Gastroesophageal sphincter (tissue), 4 donors: ENCODE measurements around the gene RAB36. TPM values are rescaled to one million over a fixed set of nuclear protein-coding genes. Genes with fewer than 3 reads are reported as not detected.

Experiments used
- ATAC-seq: fragments of 150-250 bp; one replicate; pipeline ENCODE4 v1.9.1; 2016; ENCODE audit warnings: mild to moderate bottlenecking, moderate library complexity
- H3K27ac ChIP-seq, 4 donors: fragments of 200-600 bp; sonication (generic) in 3 of 4; 1 replicate in 3 of 4; 2 replicates in 1 of 4; pipeline ENCODE4 v1.5.1; 2016 to 2019
- H3K27me3 ChIP-seq: fragments of 200-600 bp; sonication (generic); one replicate; pipeline ENCODE4 v1.5.1; 2019
- H3K36me3 ChIP-seq, 2 donors: fragments of 200-600 bp; sonication (generic); one replicate each; pipeline ENCODE4 v1.5.1; 2019; ENCODE audit warnings: control low read depth in 1 of 2
- H3K4me1 ChIP-seq, 3 donors: fragments of 200-600 bp; sonication (generic); 1 replicate in 2 of 3; 2 replicates in 1 of 3; pipeline ENCODE4 v1.5.1; 2016 to 2019; ENCODE audit warnings: control low read depth in 2 of 3
- H3K4me3 ChIP-seq, 2 donors: fragments of 200-600 bp; sonication (generic); one replicate each; pipeline ENCODE4 v1.5.1; 2019; ENCODE audit warnings: mild to moderate bottlenecking in 1 of 2, moderate library complexity in 1 of 2
- H3K9me3 ChIP-seq, 3 donors: fragments of 200-600 bp; sonication (generic); one replicate each; pipeline ENCODE4 v1.5.1; 2017 to 2019; ENCODE audit warnings: control low read depth in 2 of 3
- EP300 ChIP-seq: sonication (generic); formaldehyde crosslinking; IDR thresholded peaks from one replicate; pipeline ENCODE4 v1.6.1; 2017; ENCODE audit warnings: antibody characterized with exemption, mild to moderate bottlenecking
- POLR2A ChIP-seq, 2 donors: fragments of 450-650 bp; IDR thresholded peaks; one replicate each; pipeline ENCODE4 v1.6.1; 2017; ENCODE audit warnings: antibody characterized with exemption in 2 of 2, mild to moderate bottlenecking in 2 of 2, moderate library complexity in 1 of 2
- POLR2AphosphoS5 ChIP-seq: sonication (generic); formaldehyde crosslinking; IDR thresholded peaks from one replicate; pipeline ENCODE4 v1.6.1; 2017; ENCODE audit warnings: antibody characterized with exemption
- WGBS, 2 donors: methylation state at CpG; one replicate each; pipeline ENCODE4 v1.1.5; 2018; ENCODE audit warnings: low coverage in 1 of 2; 5-methylcytosine and 5-hydroxymethylcytosine counted together
- total RNA-seq, 4 donors: library from RNA; depleted of rRNA; stranded (reverse); fragments of >200 nt; gene quantifications; one replicate each; pipeline ENCODE4 v1.1.0, GENCODE V29; 2016
- TF ChIP-seq, protein P1 (sequence below), 4 experiments: fragments of 200-600 bp in 2 of 4; fragments of 450-650 bp in 2 of 4; sonication (generic) in 1 of 4; IDR thresholded peaks; one replicate each; pipeline ENCODE4 v1.5.1; 2017 to 2019; ENCODE audit warnings: antibody characterized with exemption in 4 of 4, mild to moderate bottlenecking in 2 of 4, moderate library complexity in 2 of 4

The RAB36 gene
- total RNA-seq, 4 donors from 2014 or later = 3.9 to 12.2 (median 6.7) TPM

DNA sequence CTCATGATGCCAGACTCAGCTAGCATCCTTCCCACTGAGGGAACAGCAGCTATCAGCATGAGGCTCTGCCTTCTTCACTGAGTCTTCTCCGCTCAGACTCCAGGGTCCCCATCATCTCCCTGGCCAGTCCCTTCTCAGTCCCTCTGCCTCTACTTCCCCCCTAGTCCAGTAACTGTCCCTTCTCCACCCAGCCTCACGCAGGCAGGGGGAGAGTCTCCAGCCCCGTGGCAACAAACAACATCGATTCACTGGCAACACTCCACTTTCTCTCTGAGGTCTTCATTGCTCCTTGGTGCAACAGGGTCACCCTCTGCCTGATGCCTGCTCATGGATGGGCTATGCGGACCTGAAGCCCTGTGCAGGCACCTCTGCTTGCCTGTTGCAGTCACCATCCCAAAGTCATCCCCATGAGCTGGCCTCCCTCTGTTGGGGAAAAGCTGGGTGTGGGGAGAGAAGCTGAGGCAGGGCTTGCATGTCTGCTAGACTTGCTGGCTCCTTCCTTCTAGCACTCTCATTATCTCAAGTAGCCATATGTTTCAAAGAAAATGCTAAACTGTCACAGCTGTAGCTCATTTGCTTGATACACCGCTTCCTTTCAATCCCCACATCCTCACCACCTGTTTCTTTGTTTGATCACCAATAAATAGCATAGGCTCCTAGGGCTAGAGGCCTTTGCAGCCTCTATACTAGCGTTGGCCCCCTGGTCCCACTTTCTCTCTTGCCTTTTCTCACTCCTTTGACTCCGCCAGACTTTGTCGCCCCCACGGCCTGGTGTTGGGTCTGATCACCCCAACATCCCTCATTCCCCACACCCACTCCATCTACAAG is 30.8 kb downstream of the RAB36 start:
- Histone ChIP-seq H3K27ac (no peak overlapping the region), H3K4me1 (peaks cover 0 to 30% (median 16%) of the 10 kb centered on the region in 3 donors), H3K9me3 (peaks cover 0 to 9% (median 0%) of the 10 kb centered on the region in 3 donors), H3K4me3 (no peak overlapping the region), H3K36me3 (no peaks in the 10 kb centered on the region), H3K27me3 (no peaks in the 10 kb centered on the region)
- no peak for ATAC-seq
- WGBS, 2 donors = 96 to 98% methylated on average over 5 to 6 of the region's 10 CpGs
- TF ChIP-seq EP300 = no peak
- no peak for TF ChIP-seq POLR2AphosphoS5
- TF ChIP-seq POLR2A (IDR thresholded peaks at IDR 0.05) = no peak
- TF ChIP-seq, protein P1, sequence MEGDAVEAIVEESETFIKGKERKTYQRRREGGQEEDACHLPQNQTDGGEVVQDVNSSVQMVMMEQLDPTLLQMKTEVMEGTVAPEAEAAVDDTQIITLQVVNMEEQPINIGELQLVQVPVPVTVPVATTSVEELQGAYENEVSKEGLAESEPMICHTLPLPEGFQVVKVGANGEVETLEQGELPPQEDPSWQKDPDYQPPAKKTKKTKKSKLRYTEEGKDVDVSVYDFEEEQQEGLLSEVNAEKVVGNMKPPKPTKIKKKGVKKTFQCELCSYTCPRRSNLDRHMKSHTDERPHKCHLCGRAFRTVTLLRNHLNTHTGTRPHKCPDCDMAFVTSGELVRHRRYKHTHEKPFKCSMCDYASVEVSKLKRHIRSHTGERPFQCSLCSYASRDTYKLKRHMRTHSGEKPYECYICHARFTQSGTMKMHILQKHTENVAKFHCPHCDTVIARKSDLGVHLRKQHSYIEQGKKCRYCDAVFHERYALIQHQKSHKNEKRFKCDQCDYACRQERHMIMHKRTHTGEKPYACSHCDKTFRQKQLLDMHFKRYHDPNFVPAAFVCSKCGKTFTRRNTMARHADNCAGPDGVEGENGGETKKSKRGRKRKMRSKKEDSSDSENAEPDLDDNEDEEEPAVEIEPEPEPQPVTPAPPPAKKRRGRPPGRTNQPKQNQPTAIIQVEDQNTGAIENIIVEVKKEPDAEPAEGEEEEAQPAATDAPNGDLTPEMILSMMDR (IDR thresholded peaks at IDR 0.05) = no peak

DNA sequence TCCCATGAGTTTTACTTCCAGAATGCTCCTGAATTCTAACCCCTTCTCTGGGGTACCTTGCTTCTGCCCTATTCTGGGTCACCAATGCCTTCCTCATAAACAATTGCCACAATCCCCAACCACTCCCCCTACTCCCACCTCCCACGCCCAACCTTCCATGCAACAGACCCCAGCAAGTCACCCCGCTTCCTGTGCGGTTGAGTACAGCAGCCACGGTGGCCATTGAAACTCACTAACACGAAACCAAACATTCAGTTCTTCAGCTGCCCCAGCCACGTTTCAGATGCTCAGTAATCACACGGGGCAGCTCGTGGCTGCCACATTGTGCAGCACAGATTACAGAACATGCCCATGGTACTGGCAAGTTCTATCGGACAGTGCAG is 31.4 kb downstream of the RAB36 start:
- Histone ChIP-seq H3K27me3 (no peaks in the 10 kb centered on the region), H3K27ac (no peak overlapping the region), H3K4me3 (no peak overlapping the region), H3K36me3 (peaks cover 0 to 3% of the 10 kb centered on the region in 2 donors), H3K9me3 (peaks cover 0 to 9% (median 0%) of the 10 kb centered on the region in 3 donors), H3K4me1 (peaks cover 0 to 35% (median 20%) of the 10 kb centered on the region in 3 donors)
- no peak for ATAC-seq
- 100% methylated on average over 1 of the region's 9 CpGs; no CpG with 5 or more reads in 1 of the 2 donors for WGBS, 2 donors
- TF ChIP-seq POLR2A (IDR thresholded peaks at IDR 0.05) (no peak), POLR2AphosphoS5 (no peak), EP300 (no peak)
- TF ChIP-seq, protein P1 (IDR thresholded peaks at IDR 0.05) = no peak

DNA sequence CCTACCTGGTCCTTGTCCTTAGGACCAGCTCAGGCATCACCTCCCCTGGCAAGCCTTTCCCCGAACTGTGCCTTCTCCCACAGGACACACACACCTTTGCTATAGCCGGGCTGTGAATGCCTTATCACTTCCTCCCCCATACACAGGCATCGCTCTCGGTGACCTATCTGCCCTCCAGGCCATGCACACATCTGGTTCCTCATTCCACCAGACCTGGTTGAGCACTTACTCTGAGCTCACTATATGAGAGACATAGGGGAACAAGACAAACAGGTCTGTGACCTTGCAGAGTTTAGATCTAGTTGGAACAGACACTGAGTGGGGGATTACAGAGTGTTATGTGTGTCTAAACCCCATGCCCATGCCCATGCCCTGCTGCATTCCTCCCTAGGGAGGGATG is 31.9 kb downstream of the RAB36 start:
- Histone ChIP-seq H3K4me3 (no peak overlapping the region), H3K27me3 (no peaks in the 10 kb centered on the region), H3K36me3 (peaks cover 0 to 8% of the 10 kb centered on the region in 2 donors), H3K4me1 (peaks cover 0 to 41% (median 26%) of the 10 kb centered on the region in 3 donors), H3K27ac (no peak overlapping the region), H3K9me3 (peaks cover 0 to 9% (median 0%) of the 10 kb centered on the region in 3 donors)
- WGBS, 2 donors = 89% methylated on average over 4 of the region's 4 CpGs; no CpG with 5 or more reads in 1 of the 2 donors
- TF ChIP-seq POLR2A (IDR thresholded peaks at IDR 0.05) (no peak), POLR2AphosphoS5 (no peak), EP300 (no peak)
- TF ChIP-seq, protein P1 (IDR thresholded peaks at IDR 0.05) = no peak
- no peak for ATAC-seq

DNA sequence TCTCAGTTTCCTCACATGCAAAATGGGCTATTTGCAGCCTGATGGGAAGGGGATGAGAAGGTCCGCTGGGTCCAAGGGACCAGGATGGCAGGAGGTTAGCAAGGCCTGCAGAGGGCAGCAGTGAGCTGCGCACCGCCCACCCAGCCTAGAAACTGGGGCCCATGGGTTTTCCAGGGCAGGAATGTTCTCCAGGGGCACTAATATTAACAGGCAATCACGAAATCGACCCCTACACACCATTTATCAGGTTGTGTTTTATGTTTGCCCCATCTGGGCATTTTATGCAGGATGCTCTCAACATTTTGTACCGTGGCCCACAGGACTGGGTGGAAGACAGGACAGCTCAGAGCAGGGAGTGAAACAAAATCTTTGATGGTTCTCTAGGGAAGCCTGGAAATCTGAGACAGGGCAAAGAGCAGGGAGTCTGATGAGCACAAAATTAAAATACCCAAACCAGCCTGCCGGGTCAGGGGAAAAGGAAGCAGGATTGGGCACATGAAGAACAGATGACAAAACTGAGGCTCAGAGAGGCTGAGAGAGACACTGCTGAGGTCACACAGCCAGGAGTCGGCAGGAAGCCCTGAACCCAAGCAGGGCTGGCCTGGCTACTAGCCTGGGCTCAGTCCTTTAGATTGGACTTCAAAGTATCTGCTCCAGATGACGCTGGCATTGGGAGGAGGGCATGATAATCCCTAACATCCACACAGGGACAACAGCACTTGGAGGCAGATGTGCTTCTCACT is 33.4 kb downstream of the RAB36 start:
- Histone ChIP-seq H3K27ac (peak overlapping the region; percentile 6 to 91 (median 86)), H3K4me1 (peaks cover 0 to 56% (median 37%) of the 10 kb centered on the region in 3 donors), H3K9me3 (peaks cover 0 to 9% (median 0%) of the 10 kb centered on the region in 3 donors), H3K36me3 (peaks cover 0 to 8% of the 10 kb centered on the region in 2 donors), H3K4me3 (no peak overlapping the region), H3K27me3 (no peaks in the 10 kb centered on the region)
- ATAC-seq = peak; percentile 36
- 33 to 41% methylated on average over 6 to 7 of the region's 9 CpGs for WGBS, 2 donors
- TF ChIP-seq EP300 (no peak), POLR2AphosphoS5 (peak; percentile 46), POLR2A (IDR thresholded peaks at IDR 0.05) (no peak)
- TF ChIP-seq, protein P1 (IDR thresholded peaks at IDR 0.05) = peak in 3 of 4 experiments; percentile 96 to 98 (median 97)
